Sigmoid colon (tissue), 7 donors: ENCODE data around the gene TMEM243. TPM values are rescaled to one million over a fixed set of nuclear protein-coding genes. Genes with fewer than 3 reads are reported as not detected.
A peak's percentile ranks its signal among the peaks of the same experiment; 100 is the strongest.
"Not testable (repeated sequence)": the region's sequence is repeated elsewhere in the genome, so short reads cannot be mapped to it uniquely, and the experiment has no call there.

Experiments used
- DNase-seq: peaks from one replicate; pipeline ENCODE4 v3.0.0-alpha.2; 2019
- H3K27ac ChIP-seq, 4 donors: fragments of 200-600 bp; sonication (generic); one replicate each; pipeline ENCODE4 v1.5.1; 2016 to 2019; ENCODE audit warnings: mild to moderate bottlenecking in 1 of 4
- H3K27me3 ChIP-seq, 3 donors: fragments of 200-600 bp; sonication (generic); one replicate each; pipeline ENCODE4 v1.5.1; 2019; ENCODE audit warnings: mild to moderate bottlenecking in 1 of 3
- H3K36me3 ChIP-seq, 4 donors: fragments of 200-600 bp; sonication (generic); one replicate each; pipeline ENCODE4 v1.5.1; 2016 to 2019
- H3K4me1 ChIP-seq, 4 donors: fragments of 200-600 bp; sonication (generic); one replicate each; pipeline ENCODE4 v1.5.1; 2017 to 2019
- H3K4me3 ChIP-seq, 4 donors: fragments of 200-600 bp; sonication (generic); one replicate each; pipeline ENCODE4 v1.5.1; 2017 to 2019; ENCODE audit warnings: mild to moderate bottlenecking in 2 of 4, moderate library complexity in 1 of 4
- H3K9me3 ChIP-seq, 4 donors: fragments of 200-600 bp in 3 of 4; sonication (generic) in 3 of 4; one replicate each; pipeline versions ENCODE4 v1.5.1 to v1.6.1; 2013 to 2019
- EP300 ChIP-seq, 4 donors: sonication (generic); formaldehyde crosslinking; IDR thresholded peaks; one replicate each; pipeline ENCODE4 v1.6.1; 2017; ENCODE audit warnings: antibody characterized with exemption in 4 of 4
- POLR2A ChIP-seq, 2 donors: fragments of 450-650 bp; IDR thresholded peaks; one replicate each; pipeline ENCODE4 v1.6.1; 2016; ENCODE audit warnings: antibody characterized with exemption in 2 of 2, mild to moderate bottlenecking in 2 of 2, moderate library complexity in 2 of 2
- POLR2AphosphoS5 ChIP-seq, 4 donors: sonication (generic); formaldehyde crosslinking; IDR thresholded peaks; one replicate each; pipeline ENCODE4 v1.6.1; 2017; ENCODE audit warnings: antibody characterized with exemption in 4 of 4
- WGBS, 2 donors: extraction: QIAGEN DNeasy Blood & Tissue Kit; methylation state at CpG; one replicate each; pipeline ENCODE4 v1.1.7; 2013; 5-methylcytosine and 5-hydroxymethylcytosine counted together
- intact Hi-C: fragments of 100-400 bp; cut with DNase I; formaldehyde crosslinking; loops from one replicate; pipeline ENCODE4 v1.15.1; 2023
- polyA plus RNA-seq, 3 donors: library from polyadenylated mRNA; stranded (reverse); fragments of 200-250 nt; gene quantifications; one replicate each; pipeline ENCODE4 v1.2.3, GENCODE V29; 2013
- total RNA-seq, 4 donors: library from RNA; depleted of rRNA; stranded (reverse); fragments of >200 nt; gene quantifications; one replicate each; pipeline ENCODE4 v1.1.0, GENCODE V29; 2016
- TF ChIP-seq, protein P1 (sequence below), 4 experiments: fragments of 450-650 bp in 3 of 4; fragments of 200-600 bp in 1 of 4; IDR thresholded peaks; one replicate each; pipeline ENCODE4 v1.5.1; 2016 to 2019; ENCODE audit warnings: antibody characterized with exemption in 4 of 4, mild to moderate bottlenecking in 3 of 4, moderate library complexity in 2 of 4
- donor health status: healthy with polysubstance abuse.
- donor health status: Bipolar disorder and iron deficiency.
- donor health status: healthy.

The TMEM243 gene, protein sequence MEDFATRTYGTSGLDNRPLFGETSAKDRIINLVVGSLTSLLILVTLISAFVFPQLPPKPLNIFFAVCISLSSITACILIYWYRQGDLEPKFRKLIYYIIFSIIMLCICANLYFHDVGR
- 10 to 100 TPM; 26.9 to 37.7 (median 30.4) TPM for total RNA-seq
- 10 to 100 TPM; 10.6 to 36.9 (median 23.4) TPM for polyA plus RNA-seq

DNA sequence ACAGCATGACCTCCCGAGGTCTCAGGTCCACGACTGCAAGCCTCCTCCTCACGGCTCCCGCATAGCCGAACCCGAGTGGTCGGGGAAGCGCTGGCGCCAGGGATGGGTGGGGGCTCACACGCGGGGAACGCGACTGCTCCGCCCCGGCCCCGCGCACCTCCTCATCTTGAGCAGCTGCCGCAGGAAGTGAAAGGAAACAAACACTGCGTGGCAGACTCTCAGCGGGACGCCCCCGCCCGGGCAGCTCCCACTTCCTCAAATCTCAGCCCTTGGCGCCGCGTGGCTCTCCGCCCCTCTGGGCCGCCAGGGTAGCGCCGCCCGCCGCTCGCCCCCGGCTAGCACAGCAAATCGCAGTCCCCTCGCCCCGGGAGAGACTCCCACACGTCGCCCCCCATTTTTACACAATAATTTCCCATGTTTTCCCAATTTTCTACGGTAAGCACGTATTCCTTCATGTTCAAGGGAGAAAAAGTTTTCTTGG lies at the start of gene TMEM243:
TMEM243 (minus strand) TSS at position 188 of the 481 bp plus-strand sequence. CDS start 229 bp downstream, outside the sequence.
- Histone ChIP-seq H3K4me1 (peaks cover 0 to 32% (median 17%) of the 10 kb centered on the region in 4 donors), H3K27me3 (no peaks in the 10 kb centered on the region), H3K9me3 (no peaks in the 10 kb centered on the region), H3K27ac (peak within 1 kb of the TSS; percentile 83 to 86 (median 85)), H3K4me3 (peak within 1 kb of the TSS; percentile 75 to 86 (median 84)), H3K36me3 (no peaks in the 10 kb centered on the region)
- intact Hi-C loops = loop anchor here (1.0 to 2.0 kb wide), 2 partner anchors 67 to 160 kb away; partner anchors contain the start of genes DMTF1 and ELAPOR2
- DNase-seq = peak; percentile 86
- 1% methylated on average over 41 of the region's 41 CpGs for WGBS, 2 donors
- TF ChIP-seq POLR2A (IDR thresholded peaks at IDR 0.05) = peak in 1 of 2 donors; percentile 25
- TF ChIP-seq POLR2AphosphoS5 (IDR thresholded peaks at IDR 0.05) = peak; percentile 15 to 79 (median 74)
- no peak for TF ChIP-seq EP300 (IDR thresholded peaks at IDR 0.05)
- TF ChIP-seq, protein P1, sequence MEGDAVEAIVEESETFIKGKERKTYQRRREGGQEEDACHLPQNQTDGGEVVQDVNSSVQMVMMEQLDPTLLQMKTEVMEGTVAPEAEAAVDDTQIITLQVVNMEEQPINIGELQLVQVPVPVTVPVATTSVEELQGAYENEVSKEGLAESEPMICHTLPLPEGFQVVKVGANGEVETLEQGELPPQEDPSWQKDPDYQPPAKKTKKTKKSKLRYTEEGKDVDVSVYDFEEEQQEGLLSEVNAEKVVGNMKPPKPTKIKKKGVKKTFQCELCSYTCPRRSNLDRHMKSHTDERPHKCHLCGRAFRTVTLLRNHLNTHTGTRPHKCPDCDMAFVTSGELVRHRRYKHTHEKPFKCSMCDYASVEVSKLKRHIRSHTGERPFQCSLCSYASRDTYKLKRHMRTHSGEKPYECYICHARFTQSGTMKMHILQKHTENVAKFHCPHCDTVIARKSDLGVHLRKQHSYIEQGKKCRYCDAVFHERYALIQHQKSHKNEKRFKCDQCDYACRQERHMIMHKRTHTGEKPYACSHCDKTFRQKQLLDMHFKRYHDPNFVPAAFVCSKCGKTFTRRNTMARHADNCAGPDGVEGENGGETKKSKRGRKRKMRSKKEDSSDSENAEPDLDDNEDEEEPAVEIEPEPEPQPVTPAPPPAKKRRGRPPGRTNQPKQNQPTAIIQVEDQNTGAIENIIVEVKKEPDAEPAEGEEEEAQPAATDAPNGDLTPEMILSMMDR (IDR thresholded peaks at IDR 0.05) = no peak

DNA sequence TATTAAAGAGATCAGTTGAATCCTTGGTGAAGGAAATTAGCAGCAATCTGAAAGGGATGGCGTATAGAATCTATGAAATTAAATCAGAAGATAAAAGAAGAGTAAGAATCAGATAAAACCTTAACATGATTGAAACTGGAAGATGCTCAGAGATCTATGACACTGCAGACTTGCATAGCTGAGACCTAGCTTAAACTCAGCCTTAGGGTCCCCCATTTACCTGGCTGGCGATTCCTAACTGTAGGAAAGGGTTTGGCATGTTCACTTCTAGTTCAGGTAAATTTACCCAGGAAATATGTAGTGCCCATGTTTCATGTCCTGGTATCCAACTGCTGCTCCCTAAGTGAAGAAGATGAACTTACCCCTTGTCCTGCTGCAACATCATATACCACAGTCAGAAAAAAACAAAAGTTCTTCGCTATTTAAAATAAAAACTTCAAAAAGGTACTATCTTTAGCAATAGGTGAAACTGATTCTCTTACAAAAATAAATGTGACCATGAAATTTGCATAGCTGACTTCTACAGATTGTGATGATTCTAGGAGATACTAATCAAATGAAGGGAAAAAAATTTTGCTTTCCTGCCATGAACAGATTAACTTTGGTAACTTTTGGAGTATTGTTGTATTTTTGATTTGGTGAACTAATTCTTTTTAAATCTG lies 47.8 kb upstream of the TMEM243 start:
- no peaks in the 10 kb centered on the region for H3K9me3 ChIP-seq
- WGBS, 2 donors = 75 to 77% methylated on average over 3 of the region's 3 CpGs
- no peaks in the 10 kb centered on the region for H3K27me3 ChIP-seq

DNA sequence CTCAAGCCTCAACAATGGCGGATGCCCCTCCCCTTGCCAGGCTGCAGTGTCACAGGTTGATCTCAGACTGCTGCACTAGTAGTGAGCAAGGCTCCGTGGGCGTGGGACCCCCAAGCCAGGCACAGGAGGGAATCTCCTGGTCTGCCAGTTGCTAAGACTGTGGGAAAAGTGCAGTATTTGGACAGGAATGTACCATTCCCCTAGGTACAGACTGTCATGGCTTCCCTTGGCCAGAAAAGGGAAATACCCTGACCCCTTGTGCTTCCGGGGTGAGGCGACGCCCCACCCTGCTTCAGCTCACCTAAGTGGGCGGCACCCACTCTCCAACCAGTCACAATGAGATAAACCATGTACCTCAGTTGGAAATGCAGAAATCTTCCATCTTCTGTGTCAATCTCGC lies 44.0 kb upstream of the TMEM243 start:
- WGBS, 2 donors = 86 to 90% methylated on average over 8 of the region's 8 CpGs
- TF ChIP-seq EP300 (IDR thresholded peaks at IDR 0.05) = no peak
- TF ChIP-seq, protein P1 (IDR thresholded peaks at IDR 0.05) = no peak
- no peak for TF ChIP-seq POLR2AphosphoS5 (IDR thresholded peaks at IDR 0.05)
- TF ChIP-seq POLR2A (IDR thresholded peaks at IDR 0.05) = no peak
- no peaks in the 10 kb centered on the region for H3K4me1 ChIP-seq
- no peak overlapping the region for H3K4me3 ChIP-seq
- no peaks in the 10 kb centered on the region for H3K27me3 ChIP-seq
- intact Hi-C loops = no loop called here
- DNase-seq = no peak
- H3K27ac ChIP-seq = no peak overlapping the region
- no peaks in the 10 kb centered on the region for H3K9me3 ChIP-seq
- no peaks in the 10 kb centered on the region for H3K36me3 ChIP-seq

More for the DNA sequence above, 47.8 kb upstream of the TMEM243 start:
- no peak for DNase-seq
- no peak overlapping the region for H3K4me3 ChIP-seq
- no peaks in the 10 kb centered on the region for H3K36me3 ChIP-seq
- intact Hi-C loops = no loop called here
- TF ChIP-seq, protein P1 (IDR thresholded peaks at IDR 0.05) = no peak
- TF ChIP-seq POLR2AphosphoS5 (IDR thresholded peaks at IDR 0.05) = no peak
- TF ChIP-seq POLR2A (IDR thresholded peaks at IDR 0.05) = no peak
- TF ChIP-seq EP300 (IDR thresholded peaks at IDR 0.05) = no peak
- H3K4me1 ChIP-seq = no peaks in the 10 kb centered on the region
- H3K27ac ChIP-seq = no peak overlapping the region

DNA sequence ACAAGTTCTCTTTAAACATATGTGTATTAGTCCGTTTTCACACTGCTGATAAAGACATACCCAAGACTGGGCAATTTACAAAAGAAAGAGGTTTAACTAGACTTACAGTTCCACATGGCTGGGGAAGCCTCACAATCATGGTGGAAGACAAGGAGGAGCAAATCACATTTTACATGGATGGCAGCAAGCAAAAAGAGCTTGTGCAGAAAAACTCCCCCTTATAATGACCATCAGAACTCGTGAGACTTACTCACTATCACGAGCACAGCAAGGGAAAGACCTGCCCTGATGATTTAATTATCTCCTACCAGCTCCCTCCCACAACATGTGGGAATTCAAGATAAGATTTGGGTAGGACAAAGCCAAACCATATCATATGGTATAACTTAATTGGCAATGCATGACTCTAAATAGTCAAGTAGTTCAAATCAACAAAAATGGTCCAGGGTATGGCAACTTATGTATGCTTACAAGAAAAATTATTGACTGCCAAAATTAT lies 34.1 kb upstream of the TMEM243 start:
- DNase-seq = no peak
- Histone ChIP-seq H3K36me3 (no peaks in the 10 kb centered on the region), H3K9me3 (no peaks in the 10 kb centered on the region), H3K4me1 (no peaks in the 10 kb centered on the region), H3K27ac (no peak overlapping the region), H3K27me3 (no peaks in the 10 kb centered on the region), H3K4me3 (no peak overlapping the region)
- intact Hi-C loops = no loop called here
- TF ChIP-seq POLR2AphosphoS5 (IDR thresholded peaks at IDR 0.05) (no peak), EP300 (IDR thresholded peaks at IDR 0.05) (no peak), POLR2A (IDR thresholded peaks at IDR 0.05) (no peak)
- TF ChIP-seq, protein P1 (IDR thresholded peaks at IDR 0.05) = no peak
- WGBS, 2 donors = 70 to 89% methylated on average over 3 of the region's 3 CpGs

DNA sequence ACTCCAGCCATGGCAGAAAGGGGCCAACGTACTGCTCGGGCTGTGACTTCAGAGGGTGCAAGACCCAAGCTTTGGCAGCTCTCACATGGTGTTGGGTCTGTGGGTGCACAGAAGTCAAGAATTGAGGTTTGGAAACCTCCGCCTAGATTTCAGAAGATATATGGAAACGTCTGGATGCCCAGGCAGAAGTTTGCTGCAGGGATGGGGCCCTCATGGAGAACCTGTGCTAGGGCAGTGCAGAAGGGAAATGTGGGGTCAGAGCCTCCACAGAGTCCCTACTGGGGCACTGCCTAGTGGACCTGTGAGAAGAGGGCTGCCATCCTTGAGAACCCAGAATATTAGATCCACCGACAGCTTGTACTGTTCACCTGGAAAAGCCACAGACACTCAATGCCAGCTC lies 26.1 kb upstream of the TMEM243 start:
- H3K4me1 ChIP-seq, intact Hi-C loops: not testable (repeated sequence)
- 89 to 91% methylated on average over 5 of the region's 5 CpGs for WGBS, 2 donors

DNA sequence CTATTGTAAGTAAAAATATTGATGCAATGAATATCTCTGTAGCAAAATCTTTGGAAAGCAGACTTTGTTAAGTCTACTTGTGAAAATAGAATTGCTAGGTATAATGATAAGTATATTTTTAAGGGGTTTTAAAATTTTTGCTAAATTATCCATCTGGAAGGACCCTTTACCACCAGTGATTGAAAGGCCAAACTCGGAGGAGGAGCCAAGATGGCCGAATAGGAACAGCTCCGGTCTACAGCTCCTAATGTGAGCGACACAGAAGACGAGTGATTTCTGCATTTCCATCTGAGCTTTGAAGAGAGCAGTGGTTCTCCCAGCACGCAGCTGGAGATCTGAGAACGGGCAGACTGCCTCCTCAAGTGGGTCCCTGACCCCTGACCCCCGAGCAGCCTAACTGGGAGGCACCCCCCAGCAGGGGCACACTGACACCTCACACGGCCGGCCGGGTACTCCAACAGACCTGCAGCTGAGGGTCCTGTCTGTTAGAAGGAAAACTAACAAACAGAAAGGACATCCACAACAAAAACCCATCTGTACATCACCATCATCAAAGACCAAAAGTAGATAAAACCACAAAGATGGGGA lies 19.0 kb upstream of the TMEM243 start:
- H3K4me1 ChIP-seq, H3K9me3 ChIP-seq, H3K27ac ChIP-seq, H3K27me3 ChIP-seq, H3K4me3 ChIP-seq, H3K36me3 ChIP-seq, DNase-seq: not testable (repeated sequence)
- intact Hi-C loops = loop anchor here (5.0 kb wide), 1 partner anchor 301 kb away; no protein-coding TSS in a partner anchor
- WGBS, 2 donors = 65 to 73% methylated on average over 11 of the region's 11 CpGs

More for the DNA sequence above, 26.1 kb upstream of the TMEM243 start:
- DNase-seq, H3K36me3 ChIP-seq, H3K9me3 ChIP-seq, H3K4me3 ChIP-seq, H3K27me3 ChIP-seq, H3K27ac ChIP-seq: not testable (repeated sequence)
